HepG2 (cell line): ENCODE results near the gene RBSN. TPM values are rescaled to one million over a fixed set of nuclear protein-coding genes. Genes with fewer than 3 reads are reported as not detected.
A peak's percentile ranks its signal among the peaks of the same experiment; 100 is the strongest.

Experiments
- AHDC1 ChIP-seq: sonication (generic); formaldehyde crosslinking; IDR thresholded peaks from 2 replicates; pipeline ENCODE4 v1.5.1; 2020; ENCODE audit warnings: mild to moderate bottlenecking, missing genetic modification reagents, borderline replicate concordance
- FOSL2 ChIP-seq: sonication (generic); formaldehyde crosslinking; IDR thresholded peaks from 2 replicates; pipeline ENCODE4 v1.4.0; 2020; ENCODE audit warnings: missing genetic modification reagents
- GLI4 ChIP-seq: sonication (generic); formaldehyde crosslinking; IDR thresholded peaks from 2 replicates; pipeline ENCODE4 v1.5.1; 2020; ENCODE audit warnings: missing genetic modification reagents, mild to moderate bottlenecking, moderate library complexity, borderline replicate concordance
- HNRNPLL ChIP-seq: fragments of 200-400 bp; formaldehyde crosslinking; IDR thresholded peaks from 2 replicates; pipeline ENCODE4 v1.6.1; 2017; ENCODE audit warnings: mild to moderate bottlenecking, low read depth, low read length; ENCODE audit not compliant: poor library complexity, severe bottlenecking
- KLF13 ChIP-seq: sonication (generic); formaldehyde crosslinking; IDR thresholded peaks from 2 replicates; pipeline ENCODE4 v1.4.0; 2020; ENCODE audit warnings: mild to moderate bottlenecking, missing genetic modification reagents
- NCOR1 ChIP-seq: fragments of 200-600 bp; sonication (generic); IDR thresholded peaks from 2 replicates; pipeline ENCODE4 v1.7.0; 2017; ENCODE audit warnings: antibody characterized with exemption, low read length, borderline replicate concordance
- NONO ChIP-seq, 2 experiments: fragments of 450-650 bp in 1 of 2; sonication (generic) in 1 of 2; formaldehyde crosslinking in 1 of 2; IDR thresholded peaks in 1 of 2; conservative IDR thresholded peaks in 1 of 2; 2 replicates each; pipeline versions ENCODE4 v1.6.1 to v1.8.0; 2017 to 2022; ENCODE audit warnings: mild to moderate bottlenecking in 1 of 2, missing genetic modification reagents in 1 of 2, moderate library complexity in 1 of 2
- PLRG1 ChIP-seq: fragments of 450-650 bp; conservative IDR thresholded peaks from 2 replicates; pipeline ENCODE4 v1.6.1; 2016
- RAD21 ChIP-seq: fragments of 450-650 bp; formaldehyde crosslinking; IDR thresholded peaks from 2 replicates; pipeline ENCODE4 v1.5.0; 2020; ENCODE audit warnings: mild to moderate bottlenecking
- RCOR2 ChIP-seq: IDR thresholded peaks from 2 replicates; pipeline ENCODE4 v1.6.1; 2016; ENCODE audit warnings: missing biosample characterization, missing genetic modification reagents
- RFX5 ChIP-seq: IDR thresholded peaks from 2 replicates; pipeline ENCODE4 v1.6.1; 2011; ENCODE audit warnings: low read depth, low read length, improper control_type of control experiment
- RFXAP ChIP-seq: sonication (generic); formaldehyde crosslinking; IDR thresholded peaks from 2 replicates; pipeline ENCODE4 v1.4.0; 2020; ENCODE audit warnings: missing genetic modification reagents, borderline replicate concordance
- SAP130 ChIP-seq: IDR thresholded peaks from 2 replicates; pipeline ENCODE4 v1.6.1; 2016; ENCODE audit warnings: low read depth
- SMAD3 ChIP-seq: sonication (generic); formaldehyde crosslinking; IDR thresholded peaks from 2 replicates; pipeline ENCODE4 v1.4.0; 2020; ENCODE audit warnings: missing genetic modification reagents
- SNRNP70 ChIP-seq: fragments of 200-400 bp; formaldehyde crosslinking; IDR thresholded peaks from 2 replicates; pipeline ENCODE4 v1.6.1; 2017; ENCODE audit warnings: mild to moderate bottlenecking, low read depth, low read length, moderate library complexity
- SRSF9 ChIP-seq: fragments of 200-400 bp; formaldehyde crosslinking; IDR thresholded peaks from 2 replicates; pipeline ENCODE4 v1.6.1; 2018; ENCODE audit warnings: borderline replicate concordance, mild to moderate bottlenecking, low read depth, low read length; ENCODE audit not compliant: insufficient read depth, poor library complexity, severe bottlenecking
- ZNF224 ChIP-seq: sonication (generic); formaldehyde crosslinking; IDR thresholded peaks from 2 replicates; pipeline ENCODE4 v1.5.0; 2020; ENCODE audit warnings: mild to moderate bottlenecking, missing genetic modification reagents
- ZNF737 ChIP-seq: sonication (generic); formaldehyde crosslinking; IDR thresholded peaks from 2 replicates; pipeline ENCODE4 v1.5.0; 2020; ENCODE audit warnings: missing genetic modification reagents, mild to moderate bottlenecking, borderline replicate concordance
- ZNF800 ChIP-seq: sonication (generic); formaldehyde crosslinking; IDR thresholded peaks from 2 replicates; pipeline ENCODE4 v1.4.0; 2020; ENCODE audit warnings: missing genetic modification reagents
- polyA plus RNA-seq, 8 experiments: library from polyadenylated mRNA; depleted of rRNA in 3 of 8; stranded (reverse) in 7 of 8; unstranded in 1 of 8; fragments of >200 nt; fragmentation: Illumina TruSeq in 4 of 8; extraction: Trizol in 4 of 8; gene quantifications; 2 replicates each; pipeline versions ENCODE4 v1.2.1 to v1.2.3, GENCODE V29; 2011 to 2016; ENCODE audit warnings: low read depth in 4 of 8, missing spikeins in 1 of 8, mixed read lengths in 1 of 8; ENCODE audit not compliant: insufficient read depth in 1 of 8
- total RNA-seq, 5 experiments: library from RNA; depleted of rRNA; stranded (reverse); fragments of >200 nt; fragmentation: Illumina TruSeq; extraction: Trizol; gene quantifications; 2 replicates each; pipeline ENCODE4 v1.2.3, GENCODE V29; 2016; ENCODE audit warnings: low read depth in 1 of 5
- TF ChIP-seq, protein P1 (sequence below): sonication (generic); formaldehyde crosslinking; IDR thresholded peaks from 2 replicates; pipeline ENCODE4 v1.4.0; 2020; ENCODE audit warnings: mild to moderate bottlenecking, missing genetic modification reagents

The RBSN gene
- total and polyA plus RNA-seq, 2 of the 13 experiments (the other 11 are each of a cell fraction or from before 2014, with no cell fraction given): 7.9 to 11.8 TPM

DNA sequence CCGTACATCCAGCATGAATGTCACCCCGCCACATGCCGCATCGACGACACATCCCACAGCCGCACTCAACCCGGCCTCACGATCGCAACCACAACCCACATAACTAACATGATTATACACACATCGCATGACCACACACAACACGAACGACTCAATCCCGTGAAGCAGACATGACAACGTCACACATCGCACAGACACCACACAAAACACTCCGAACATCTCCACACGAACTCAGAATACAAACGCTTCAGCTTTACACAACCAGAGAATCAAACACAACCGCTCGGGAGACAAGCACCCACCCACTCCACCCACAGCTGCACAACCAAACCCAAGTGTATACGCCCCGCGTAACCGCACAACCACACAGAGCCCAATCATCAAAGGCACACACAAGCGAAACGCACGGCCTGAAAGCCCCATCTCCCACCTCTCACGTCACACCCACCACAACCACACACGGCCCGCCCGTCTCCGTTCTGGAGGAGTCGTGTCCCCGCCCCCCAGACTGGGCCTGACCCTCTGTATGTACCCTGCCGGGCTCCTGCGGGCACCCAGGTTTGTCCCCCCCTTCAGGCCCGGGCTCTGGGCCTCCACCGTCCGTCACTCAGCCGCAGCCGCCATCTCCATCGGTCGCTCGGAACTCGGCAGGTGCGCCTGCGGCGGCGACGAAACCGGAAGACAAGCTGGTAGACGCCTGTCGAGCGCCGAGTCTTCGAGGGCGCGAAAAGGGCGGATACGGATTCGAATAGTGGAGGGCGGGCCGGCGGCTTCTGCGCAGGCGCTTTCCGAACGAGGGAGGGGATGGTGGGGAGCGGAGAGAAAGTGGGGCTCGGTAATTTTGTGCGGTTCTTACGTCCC is at the start of gene RBSN (continued):
- TF ChIP-seq, protein P1, sequence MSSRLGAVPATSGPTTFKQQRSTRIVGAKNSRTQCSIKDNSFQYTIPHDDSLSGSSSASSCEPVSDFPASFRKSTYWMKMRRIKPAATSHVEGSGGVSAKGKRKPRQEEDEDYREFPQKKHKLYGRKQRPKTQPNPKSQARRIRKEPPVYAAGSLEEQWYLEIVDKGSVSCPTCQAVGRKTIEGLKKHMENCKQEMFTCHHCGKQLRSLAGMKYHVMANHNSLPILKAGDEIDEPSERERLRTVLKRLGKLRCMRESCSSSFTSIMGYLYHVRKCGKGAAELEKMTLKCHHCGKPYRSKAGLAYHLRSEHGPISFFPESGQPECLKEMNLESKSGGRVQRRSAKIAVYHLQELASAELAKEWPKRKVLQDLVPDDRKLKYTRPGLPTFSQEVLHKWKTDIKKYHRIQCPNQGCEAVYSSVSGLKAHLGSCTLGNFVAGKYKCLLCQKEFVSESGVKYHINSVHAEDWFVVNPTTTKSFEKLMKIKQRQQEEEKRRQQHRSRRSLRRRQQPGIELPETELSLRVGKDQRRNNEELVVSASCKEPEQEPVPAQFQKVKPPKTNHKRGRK (CRISPR knock-in tag): no peak
- TF ChIP-seq ZNF224 (CRISPR knock-in tag) (peak; percentile 94), NCOR1 (peak; percentile 47; the same call in 1 of the 2 replicates), SNRNP70 (no peak), SAP130 (peak; percentile 97), KLF13 (CRISPR knock-in tag) (no peak), ZNF800 (CRISPR knock-in tag) (peak; percentile 91), RAD21 (CRISPR knock-in tag) (peak; percentile 40; the same call in 1 of the 2 replicates), AHDC1 (CRISPR knock-in tag) (peak; percentile 55; the same call in 1 of the 2 replicates), SRSF9 (no peak), RFX5 (peak; percentile 48; the same call in 1 of the 2 replicates), FOSL2 (CRISPR knock-in tag) (peak; percentile 55; the same call in 1 of the 2 replicates), PLRG1 (no peak), SMAD3 (CRISPR knock-in tag) (peak; percentile 96), ZNF737 (CRISPR knock-in tag) (peak; percentile 69; the same call in 1 of the 2 replicates), RFXAP (CRISPR knock-in tag) (peak; percentile 91; the same call in 1 of the 2 replicates), GLI4 (no peak), HNRNPLL (peak; percentile 89), RCOR2 (CRISPR knock-in tag) (peak; percentile 27; the same call in 1 of the 2 replicates), NONO (IDR thresholded peaks at IDR 0.05) (no peak), NONO (CRISPR knock-in tag; conservative IDR thresholded peaks at IDR 0.05) (peak; percentile 99)
